ENCODE data around the gene GINS2.

GINS2 gene

GRCh38 chr16:85679870-85680269 is 8.9 kb downstream of the GINS2 start:
- H3K36me3 ChIP-seq (replicated peaks) = peaks cover 5% of the 10 kb centered on the region
- no peak for TF ChIP-seq CTCF (IDR thresholded peaks at IDR 0.05; ENCODE audit: low read depth, low read length, missing control alignments)
- no peaks in the 10 kb centered on the region for H3K27me3 ChIP-seq (replicated peaks)
- H3K27ac ChIP-seq = no peak overlapping the region
- in situ Hi-C loops (cut with HindIII; ENCODE audit: low pct_ligation_motif_present, low sequenced_read_pairs) = no loop called here
- DNase-seq = no peak
- H3K4me3 ChIP-seq (ENCODE audit: low read depth, low read length) = no peak overlapping the region

GRCh38 chr16:85678821-85679220 is 9.9 kb downstream of the GINS2 start:
- H3K36me3 ChIP-seq (replicated peaks) = peaks cover 9% of the 10 kb centered on the region
- in situ Hi-C loops (cut with HindIII; ENCODE audit: low pct_ligation_motif_present, low sequenced_read_pairs) = no loop called here
- no peak overlapping the region for H3K27ac ChIP-seq
- DNase-seq = no peak
- no peak for TF ChIP-seq CTCF (IDR thresholded peaks at IDR 0.05; ENCODE audit: low read depth, low read length, missing control alignments)
- H3K4me3 ChIP-seq (ENCODE audit: low read depth, low read length) = no peak overlapping the region
- H3K27me3 ChIP-seq (replicated peaks) = no peaks in the 10 kb centered on the region

DNA sequence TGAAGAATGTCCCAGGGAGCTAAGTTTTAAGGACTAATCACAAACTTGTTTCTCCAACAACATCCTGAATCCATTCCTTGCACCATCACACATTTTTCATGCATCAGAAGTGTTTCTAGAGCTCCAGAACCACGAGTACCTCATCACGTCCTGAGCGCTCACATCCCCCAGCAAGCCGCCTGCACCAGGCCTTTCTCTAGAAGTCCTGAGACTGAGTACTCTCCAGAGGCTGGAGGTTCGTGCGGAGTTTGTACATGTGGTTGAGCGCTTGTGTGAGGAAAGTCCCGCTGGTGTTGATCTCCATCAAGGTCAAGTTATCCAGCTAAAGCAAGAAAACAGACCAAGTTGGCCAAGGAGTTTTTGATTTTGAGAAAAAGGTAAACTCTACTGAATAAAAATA is 10.7 kb downstream of the GINS2 start:
- Histone ChIP-seq H3K4me3 (ENCODE audit: low read depth, low read length) (no peak overlapping the region), H3K27ac (no peak overlapping the region), H3K27me3 (replicated peaks) (no peaks in the 10 kb centered on the region), H3K36me3 (replicated peaks) (peaks cover 10% of the 10 kb centered on the region)
- in situ Hi-C loops (cut with HindIII; ENCODE audit: low pct_ligation_motif_present, low sequenced_read_pairs) = no loop called here
- no peak for TF ChIP-seq CTCF (IDR thresholded peaks at IDR 0.05; ENCODE audit: low read depth, low read length, missing control alignments)
- DNase-seq = no peak

DNA sequence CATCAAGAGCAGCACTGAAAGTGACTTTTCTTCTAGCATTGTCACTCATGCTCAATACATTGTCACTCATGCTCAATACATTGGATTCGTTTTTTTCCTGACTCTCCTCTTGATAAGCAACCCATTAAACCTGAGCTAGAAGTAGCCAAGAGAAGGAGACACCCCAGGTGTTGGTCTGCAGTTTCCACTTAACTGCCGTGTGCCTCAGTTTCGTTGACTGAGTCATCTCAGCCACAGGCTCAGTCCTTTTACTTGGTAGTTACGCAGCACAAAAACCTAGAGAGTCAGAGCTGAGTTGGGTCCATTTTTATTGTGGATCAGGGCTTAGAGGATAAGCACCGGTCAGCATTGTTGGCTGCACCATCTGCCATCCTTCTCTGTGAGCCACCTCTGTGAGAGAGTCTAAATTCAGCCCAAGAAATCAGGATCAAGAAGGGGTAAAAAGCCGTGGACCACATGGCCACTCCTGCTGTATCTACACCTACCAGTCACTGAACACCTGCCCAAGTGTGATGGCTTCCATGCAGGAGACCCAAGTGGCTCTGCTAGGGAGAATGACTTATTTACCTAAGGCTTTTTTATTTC is 11.3 kb downstream of the GINS2 start:
- in situ Hi-C loops (cut with HindIII; ENCODE audit: low pct_ligation_motif_present, low sequenced_read_pairs) = no loop called here
- no peak for TF ChIP-seq CTCF (IDR thresholded peaks at IDR 0.05; ENCODE audit: low read depth, low read length, missing control alignments)
- DNase-seq = no peak
- no peaks in the 10 kb centered on the region for H3K27me3 ChIP-seq (replicated peaks)
- no peak overlapping the region for H3K27ac ChIP-seq
- no peak overlapping the region for H3K4me3 ChIP-seq (ENCODE audit: low read depth, low read length)
- H3K36me3 ChIP-seq (replicated peaks) = peaks cover 14% of the 10 kb centered on the region

DNA sequence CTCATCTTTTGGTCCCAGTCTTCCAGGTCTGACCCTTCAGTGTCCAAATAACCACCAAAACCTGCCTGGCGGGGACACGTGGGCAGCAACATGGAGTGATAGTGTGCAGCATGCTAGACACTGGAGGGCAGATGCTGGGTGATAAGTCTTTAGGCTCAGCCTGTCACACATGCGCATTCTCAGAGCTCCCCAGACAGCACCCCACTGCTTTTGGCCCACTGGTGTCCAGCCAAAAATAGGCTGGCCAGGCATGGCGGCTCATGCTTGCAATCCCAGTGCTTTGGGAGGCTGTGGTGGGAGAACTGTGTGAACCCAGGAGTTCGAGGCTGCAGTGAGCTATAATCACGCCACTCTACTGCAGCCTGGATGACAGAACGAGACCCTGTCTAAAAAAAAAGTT is 12.3 kb downstream of the GINS2 start:
- H3K27ac ChIP-seq = no peak overlapping the region
- TF ChIP-seq CTCF (IDR thresholded peaks at IDR 0.05; ENCODE audit: low read depth, low read length, missing control alignments) = no peak
- no peak overlapping the region for H3K4me3 ChIP-seq (ENCODE audit: low read depth, low read length)
- peaks cover 20% of the 10 kb centered on the region for H3K36me3 ChIP-seq (replicated peaks)
- H3K27me3 ChIP-seq (replicated peaks) = no peaks in the 10 kb centered on the region
- no peak for DNase-seq
- in situ Hi-C loops (cut with HindIII; ENCODE audit: low pct_ligation_motif_present, low sequenced_read_pairs) = no loop called here

DNA sequence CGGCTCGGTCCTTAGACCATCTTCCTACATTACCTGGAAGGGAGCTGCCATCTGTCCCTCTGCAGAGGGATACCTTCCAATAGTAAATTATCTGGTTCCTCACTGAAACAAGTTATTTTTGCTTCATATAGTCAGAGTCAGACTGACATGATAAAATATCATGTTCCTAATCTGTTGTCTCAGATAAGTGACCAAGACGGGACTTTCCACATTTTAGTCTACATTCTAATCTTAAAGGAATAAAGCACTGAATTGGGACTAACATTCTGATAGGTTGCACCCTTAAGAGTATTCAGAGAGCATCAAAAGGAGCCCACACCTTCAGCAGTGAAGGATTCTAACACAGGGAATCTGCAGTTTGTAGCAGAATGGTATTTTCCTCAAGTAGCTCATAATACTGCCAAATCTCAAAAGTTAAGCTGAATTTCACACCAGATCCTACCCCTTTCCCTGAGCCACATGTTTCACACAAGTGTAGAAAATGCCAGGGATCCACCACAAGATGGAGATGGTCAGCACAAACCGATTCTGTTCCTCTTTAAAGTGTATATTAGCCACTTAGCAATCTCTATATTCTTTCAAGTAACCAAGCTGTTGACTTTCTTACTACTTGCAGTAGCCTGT is 13.4 kb downstream of the GINS2 start:
- Histone ChIP-seq H3K4me3 (ENCODE audit: low read depth, low read length) (no peak overlapping the region), H3K27ac (no peak overlapping the region), H3K27me3 (replicated peaks) (no peaks in the 10 kb centered on the region), H3K36me3 (replicated peaks) (peaks cover 24% of the 10 kb centered on the region)
- DNase-seq = peak; percentile 45
- in situ Hi-C loops (cut with HindIII; ENCODE audit: low pct_ligation_motif_present, low sequenced_read_pairs) = no loop called here
- TF ChIP-seq CTCF (IDR thresholded peaks at IDR 0.05; ENCODE audit: low read depth, low read length, missing control alignments) = peak; percentile 66

Data from brain microvascular endothelial cell (primary cell).